Measurements from ENCODE around the gene DESI1.
"Not testable (repeated sequence)": the region's sequence is repeated elsewhere in the genome, so short reads cannot be mapped to it uniquely, and the experiment has no call there.

Gene DESI1

GRCh38 chr22:41575533-41575932 lies 45.3 kb downstream of the DESI1 start:
- FAIRE-seq (no peak), DNase-seq (ENCODE audit: insufficient read length, low spot score) (no peak)

GRCh38 chr22:41574847-41575381 lies 45.9 kb downstream of the DESI1 start:
- no peak for FAIRE-seq
- TF ChIP-seq CTCF (IDR thresholded peaks at IDR 0.05; ENCODE audit: insufficient read depth, missing control alignments): no peak
- DNase-seq (ENCODE audit: insufficient read length, low spot score): no peak

More at GRCh38 chr22:41575533-41575932, 45.3 kb downstream of the DESI1 start:
- no peak for TF ChIP-seq CTCF (IDR thresholded peaks at IDR 0.05; ENCODE audit: insufficient read depth, missing control alignments)

GRCh38 chr22:41573677-41574076 lies 47.2 kb downstream of the DESI1 start:
- FAIRE-seq (no peak), DNase-seq (ENCODE audit: insufficient read length, low spot score) (no peak)
- TF ChIP-seq CTCF (IDR thresholded peaks at IDR 0.05; ENCODE audit: insufficient read depth, missing control alignments): no peak

- FAIRE-seq; DNase-seq (ENCODE audit: insufficient read length, low spot score): not testable (repeated sequence)
Measured at GRCh38 chr22:41572305-41572704, 48.5 kb downstream of the DESI1 start.

- no peak for FAIRE-seq
- TF ChIP-seq CTCF (IDR thresholded peaks at IDR 0.05; ENCODE audit: insufficient read depth, missing control alignments): no peak
- DNase-seq (ENCODE audit: insufficient read length, low spot score): no peak
Measured at GRCh38 chr22:41571786-41572185, 49.1 kb downstream of the DESI1 start.

GRCh38 chr22:41570221-41570620 lies 50.6 kb downstream of the DESI1 start:
- FAIRE-seq (no peak), DNase-seq (ENCODE audit: insufficient read length, low spot score) (no peak)
- TF ChIP-seq CTCF (IDR thresholded peaks at IDR 0.05; ENCODE audit: insufficient read depth, missing control alignments): no peak

- no peak for TF ChIP-seq CTCF (IDR thresholded peaks at IDR 0.05; ENCODE audit: insufficient read depth, missing control alignments)
- no peak for DNase-seq (ENCODE audit: insufficient read length, low spot score)
- FAIRE-seq: no peak
Measured at GRCh38 chr22:41568811-41569210, 52.0 kb downstream of the DESI1 start.

GRCh38 chr22:41567512-41567768 lies 53.4 kb downstream of the DESI1 start:
- no peak for TF ChIP-seq CTCF (IDR thresholded peaks at IDR 0.05; ENCODE audit: insufficient read depth, missing control alignments)
- no peak for FAIRE-seq
- DNase-seq (ENCODE audit: insufficient read length, low spot score): no peak
